Body of pancreas (tissue), 4 donors: Measurements from ENCODE around the gene MC4R. TPM values are rescaled to one million over a fixed set of nuclear protein-coding genes. Genes with fewer than 3 reads are reported as not detected.

Experiments
- ATAC-seq: fragments of 150-250 bp; one replicate; pipeline ENCODE4 v1.9.1; 2016
- DNase-seq, 4 donors: peaks; one replicate each; pipeline ENCODE4 v3.0.0-alpha.2; 2019
- H3K27ac ChIP-seq, 4 donors: fragments of 200-600 bp; sonication (generic); 1 replicate in 3 of 4; 2 replicates in 1 of 4; pipeline versions ENCODE4 v1.5.1 to v1.6.1; 2016 to 2019; ENCODE audit warnings: mild to moderate bottlenecking in 1 of 4, mixed read lengths in 1 of 4, moderate library complexity in 1 of 4
- H3K27me3 ChIP-seq, 2 donors: fragments of 200-600 bp; sonication (generic); one replicate each; pipeline ENCODE4 v1.6.0; 2016; ENCODE audit warnings: mild to moderate bottlenecking in 1 of 2
- H3K36me3 ChIP-seq, 2 donors: fragments of 200-600 bp; sonication (generic); replicated peaks in 1 of 2; 2 replicates each; pipeline ENCODE4 v1.5.1; 2016; ENCODE audit warnings: low read depth in 2 of 2; ENCODE audit not compliant: insufficient read depth in 1 of 2
- H3K4me1 ChIP-seq: fragments of 200-600 bp; sonication (generic); one replicate; pipeline ENCODE4 v1.6.0; 2016
- H3K4me3 ChIP-seq, 2 donors: fragments of 200-600 bp; sonication (generic); 1 replicate in 1 of 2; 2 replicates in 1 of 2; pipeline ENCODE4 v1.5.1; 2016 to 2019
- H3K9me3 ChIP-seq, 3 donors: fragments of 200-600 bp; sonication (generic); 1 replicate in 2 of 3; 2 replicates in 1 of 3; pipeline ENCODE4 v1.5.1; 2016
- CTCF ChIP-seq, 7 experiments: fragments of 450-650 bp in 4 of 7; fragments of 200-600 bp in 3 of 7; sonication (generic) in 3 of 7; IDR thresholded peaks; one replicate each; pipeline ENCODE4 v1.5.1; 2016 to 2019; ENCODE audit warnings: antibody characterized with exemption in 7 of 7
- POLR2A ChIP-seq, 3 donors: fragments of 450-650 bp; IDR thresholded peaks; one replicate each; pipeline ENCODE4 v1.6.1; 2016; ENCODE audit warnings: antibody characterized with exemption in 3 of 3, mild to moderate bottlenecking in 2 of 3
- WGBS, 2 donors: methylation state at CpG; one replicate each; pipeline ENCODE4 v1.1.5; 2017; 5-methylcytosine and 5-hydroxymethylcytosine counted together
- intact Hi-C: fragments of 100-400 bp; cut with DNase I; formaldehyde crosslinking; loops from one replicate; pipeline ENCODE4 v1.15.1; 2023
- total RNA-seq, 2 donors: library from RNA; depleted of rRNA; stranded (reverse); fragments of >200 nt; gene quantifications; one replicate each; pipeline ENCODE4 v1.1.0, GENCODE V29; 2016

The MC4R gene
- total RNA-seq, 2 donors from 2014 or later: not detected

GRCh38 chr18:60350941-60351340 lies 21.6 kb downstream of the MC4R start:
- Histone ChIP-seq H3K27me3 (no peaks in the 10 kb centered on the region), H3K9me3 (no peaks in the 10 kb centered on the region), H3K27ac (no peak overlapping the region), H3K4me3 (no peak overlapping the region), H3K4me1 (no peaks in the 10 kb centered on the region), H3K36me3 (no peaks in the 10 kb centered on the region)
- intact Hi-C loops: no loop called here
- ATAC-seq: no peak
- WGBS, 2 donors: 65 to 66% methylated on average over 3 of the region's 3 CpGs
- TF ChIP-seq CTCF (IDR thresholded peaks at IDR 0.05): no peak
- TF ChIP-seq POLR2A (IDR thresholded peaks at IDR 0.05): no peak
- no peak for DNase-seq

- no peaks in the 10 kb centered on the region for H3K9me3 ChIP-seq
- no peak overlapping the region for H3K27ac ChIP-seq
- no peak for TF ChIP-seq CTCF (IDR thresholded peaks at IDR 0.05)
- no peak for TF ChIP-seq POLR2A (IDR thresholded peaks at IDR 0.05)
- intact Hi-C loops: no loop called here
- ATAC-seq: no peak
- H3K4me1 ChIP-seq: no peaks in the 10 kb centered on the region
- 58 to 61% methylated on average over 1 of the region's 1 CpG for WGBS, 2 donors
- no peaks in the 10 kb centered on the region for H3K36me3 ChIP-seq
- no peak overlapping the region for H3K4me3 ChIP-seq
- no peaks in the 10 kb centered on the region for H3K27me3 ChIP-seq
- no peak for DNase-seq
Measured at GRCh38 chr18:60350150-60350549, 22.4 kb downstream of the MC4R start.

GRCh38 chr18:60347526-60348045 lies 25.0 kb downstream of the MC4R start:
- H3K27me3 ChIP-seq: no peaks in the 10 kb centered on the region
- intact Hi-C loops: no loop called here
- no peak for DNase-seq
- H3K27ac ChIP-seq: no peak overlapping the region
- no peak for TF ChIP-seq CTCF (IDR thresholded peaks at IDR 0.05)
- no peak for TF ChIP-seq POLR2A (IDR thresholded peaks at IDR 0.05)
- no peak overlapping the region for H3K4me3 ChIP-seq
- no peak for ATAC-seq
- H3K4me1 ChIP-seq: no peaks in the 10 kb centered on the region
- H3K9me3 ChIP-seq: no peaks in the 10 kb centered on the region
- 66 to 76% methylated on average over 4 of the region's 4 CpGs for WGBS, 2 donors
- H3K36me3 ChIP-seq: no peaks in the 10 kb centered on the region

- intact Hi-C loops: no loop called here
- no peaks in the 10 kb centered on the region for H3K36me3 ChIP-seq
- H3K4me3 ChIP-seq: no peak overlapping the region
- no peak for ATAC-seq
- WGBS, 2 donors: 29 to 38% methylated on average over 1 of the region's 1 CpG
- no peak for TF ChIP-seq POLR2A (IDR thresholded peaks at IDR 0.05)
- no peak for TF ChIP-seq CTCF (IDR thresholded peaks at IDR 0.05)
- H3K4me1 ChIP-seq: no peaks in the 10 kb centered on the region
- DNase-seq: no peak
- no peaks in the 10 kb centered on the region for H3K9me3 ChIP-seq
- no peaks in the 10 kb centered on the region for H3K27me3 ChIP-seq
- H3K27ac ChIP-seq: no peak overlapping the region
Measured at GRCh38 chr18:60339018-60339417, 33.6 kb downstream of the MC4R start.

GRCh38 chr18:60331890-60332289 lies 40.7 kb downstream of the MC4R start:
- ATAC-seq (no peak), DNase-seq (no peak)
- no peaks in the 10 kb centered on the region for H3K36me3 ChIP-seq
- intact Hi-C loops: no loop called here
- no peak for TF ChIP-seq POLR2A (IDR thresholded peaks at IDR 0.05)
- TF ChIP-seq CTCF (IDR thresholded peaks at IDR 0.05): no peak
- H3K4me1 ChIP-seq: no peaks in the 10 kb centered on the region
- no peak overlapping the region for H3K4me3 ChIP-seq
- no peaks in the 10 kb centered on the region for H3K27me3 ChIP-seq
- no peak overlapping the region for H3K27ac ChIP-seq
- 50 to 68% methylated on average over 6 of the region's 6 CpGs for WGBS, 2 donors
- H3K9me3 ChIP-seq: no peaks in the 10 kb centered on the region
